ENCODE measurements around the gene PMM2. TPM values are rescaled to one million over a fixed set of nuclear protein-coding genes. Genes with fewer than 3 reads are reported as not detected.

Gene PMM2
- total RNA-seq, 1 experiment from 2014 or later = 35.2 TPM

DNA sequence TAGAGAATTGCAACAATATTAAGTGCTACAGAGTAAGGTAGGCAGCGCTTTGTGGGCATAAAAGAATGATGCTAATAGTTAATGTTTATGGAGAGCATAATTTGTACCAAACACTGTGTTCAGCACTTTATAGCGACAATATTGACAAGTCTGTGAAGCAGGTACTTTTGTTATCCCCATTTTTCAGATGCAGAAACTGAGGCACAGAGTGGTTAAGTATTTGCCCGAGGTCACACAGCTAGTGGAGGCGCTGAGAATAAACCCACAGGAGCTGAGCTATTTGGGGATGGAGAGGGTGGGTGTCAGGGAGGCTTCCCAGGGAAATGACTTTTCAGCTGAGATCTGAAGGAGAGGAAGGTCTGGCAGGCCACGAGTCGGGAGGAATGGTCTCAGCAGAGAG lies 39.6 kb upstream of the PMM2 start:
- Histone ChIP-seq H4K20me1 (ENCODE audit: low read length) (no peaks in the 10 kb centered on the region), H3K4me3 (ENCODE audit: low read length) (no peak overlapping the region), H3K9me2 (replicated peaks; ENCODE audit: low read length) (no peaks in the 10 kb centered on the region), H3K4me2 (ENCODE audit: low read length) (no peak overlapping the region), H3K27ac (ENCODE audit: low read length) (no peak overlapping the region), H3K9ac (ENCODE audit: low read length) (no peak overlapping the region), H3F3A (ENCODE audit: low read length, unreplicated experiment) (no peaks in the 10 kb centered on the region), H2AFZ (ENCODE audit: low read length) (no peak overlapping the region), H3K4me1 (ENCODE audit: insufficient read depth, low read length) (no peaks in the 10 kb centered on the region), H3K79me2 (ENCODE audit: low read length) (no peaks in the 10 kb centered on the region), H3K9me3 (ENCODE audit: low read length) (no peaks in the 10 kb centered on the region), H3K27me3 (ENCODE audit: low read length) (no peaks in the 10 kb centered on the region), H3K36me3 (ENCODE audit: low read depth, low read length) (no peaks in the 10 kb centered on the region)
- POLR2A ChIA-PET (ENCODE audit: unreplicated experiment) = no interaction called here
- BruUV-seq (replicated peaks) = no TSS peak
- CTCF ChIA-PET = no interaction called here
- TF ChIP-seq EZH2 (IDR thresholded peaks at IDR 0.05; ENCODE audit: low read length, unreplicated experiment) (no peak), EZH2phosphoT487 (IDR thresholded peaks at IDR 0.05; ENCODE audit: borderline replicate concordance, low read length) (no peak)
- TF ChIP-seq, protein P1, sequence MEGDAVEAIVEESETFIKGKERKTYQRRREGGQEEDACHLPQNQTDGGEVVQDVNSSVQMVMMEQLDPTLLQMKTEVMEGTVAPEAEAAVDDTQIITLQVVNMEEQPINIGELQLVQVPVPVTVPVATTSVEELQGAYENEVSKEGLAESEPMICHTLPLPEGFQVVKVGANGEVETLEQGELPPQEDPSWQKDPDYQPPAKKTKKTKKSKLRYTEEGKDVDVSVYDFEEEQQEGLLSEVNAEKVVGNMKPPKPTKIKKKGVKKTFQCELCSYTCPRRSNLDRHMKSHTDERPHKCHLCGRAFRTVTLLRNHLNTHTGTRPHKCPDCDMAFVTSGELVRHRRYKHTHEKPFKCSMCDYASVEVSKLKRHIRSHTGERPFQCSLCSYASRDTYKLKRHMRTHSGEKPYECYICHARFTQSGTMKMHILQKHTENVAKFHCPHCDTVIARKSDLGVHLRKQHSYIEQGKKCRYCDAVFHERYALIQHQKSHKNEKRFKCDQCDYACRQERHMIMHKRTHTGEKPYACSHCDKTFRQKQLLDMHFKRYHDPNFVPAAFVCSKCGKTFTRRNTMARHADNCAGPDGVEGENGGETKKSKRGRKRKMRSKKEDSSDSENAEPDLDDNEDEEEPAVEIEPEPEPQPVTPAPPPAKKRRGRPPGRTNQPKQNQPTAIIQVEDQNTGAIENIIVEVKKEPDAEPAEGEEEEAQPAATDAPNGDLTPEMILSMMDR (conservative IDR thresholded peaks at IDR 0.05; ENCODE audit: low read depth, low read length) = no peak
- DNase-seq (no peak), ATAC-seq (no peak)
- intact Hi-C loops (cut with micrococcal nuclease) = no loop called here

DNA sequence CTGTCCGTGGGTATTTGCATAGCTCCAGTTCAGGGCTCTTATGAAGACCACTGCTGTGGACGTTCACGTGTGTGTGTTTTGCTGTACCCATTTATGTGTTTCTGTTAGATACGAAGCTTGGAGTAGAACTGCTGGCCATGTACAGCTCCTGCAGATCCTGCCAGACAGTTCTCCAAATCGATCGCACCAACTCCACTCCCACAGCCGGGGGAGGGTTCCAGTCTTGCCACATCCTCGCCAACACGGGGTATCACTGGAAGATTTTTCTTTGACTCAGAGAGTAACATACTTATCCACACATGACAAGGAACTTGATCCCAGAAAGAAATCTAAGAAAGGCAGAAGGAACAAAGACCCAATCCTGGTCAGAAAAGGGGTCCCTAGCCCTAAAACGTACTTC lies 37.6 kb upstream of the PMM2 start:
- no peaks in the 10 kb centered on the region for H3K9me2 ChIP-seq (replicated peaks; ENCODE audit: low read length)
- H3K9me3 ChIP-seq (ENCODE audit: low read length) = no peaks in the 10 kb centered on the region
- TF ChIP-seq, protein P1 (conservative IDR thresholded peaks at IDR 0.05; ENCODE audit: low read depth, low read length) = no peak
- TF ChIP-seq EZH2phosphoT487 (IDR thresholded peaks at IDR 0.05; ENCODE audit: borderline replicate concordance, low read length) (no peak), EZH2 (IDR thresholded peaks at IDR 0.05; ENCODE audit: low read length, unreplicated experiment) (no peak)
- intact Hi-C loops (cut with micrococcal nuclease) = no loop called here
- no peaks in the 10 kb centered on the region for H3K79me2 ChIP-seq (ENCODE audit: low read length)
- H3K4me3 ChIP-seq (ENCODE audit: low read length) = no peak overlapping the region
- H3K4me1 ChIP-seq (ENCODE audit: insufficient read depth, low read length) = no peaks in the 10 kb centered on the region
- POLR2A ChIA-PET (ENCODE audit: unreplicated experiment) = no interaction called here
- no peaks in the 10 kb centered on the region for H3F3A ChIP-seq (ENCODE audit: low read length, unreplicated experiment)
- CTCF ChIA-PET = no interaction called here
- no peaks in the 10 kb centered on the region for H4K20me1 ChIP-seq (ENCODE audit: low read length)
- no peak overlapping the region for H3K9ac ChIP-seq (ENCODE audit: low read length)
- no TSS peak for BruUV-seq (replicated peaks)
- H3K36me3 ChIP-seq (ENCODE audit: low read depth, low read length) = no peaks in the 10 kb centered on the region
- no peak overlapping the region for H2AFZ ChIP-seq (ENCODE audit: low read length)
- ATAC-seq (no peak), DNase-seq (no peak)
- H3K27me3 ChIP-seq (ENCODE audit: low read length) = no peaks in the 10 kb centered on the region
- no peak overlapping the region for H3K27ac ChIP-seq (ENCODE audit: low read length)
- no peak overlapping the region for H3K4me2 ChIP-seq (ENCODE audit: low read length)

DNA sequence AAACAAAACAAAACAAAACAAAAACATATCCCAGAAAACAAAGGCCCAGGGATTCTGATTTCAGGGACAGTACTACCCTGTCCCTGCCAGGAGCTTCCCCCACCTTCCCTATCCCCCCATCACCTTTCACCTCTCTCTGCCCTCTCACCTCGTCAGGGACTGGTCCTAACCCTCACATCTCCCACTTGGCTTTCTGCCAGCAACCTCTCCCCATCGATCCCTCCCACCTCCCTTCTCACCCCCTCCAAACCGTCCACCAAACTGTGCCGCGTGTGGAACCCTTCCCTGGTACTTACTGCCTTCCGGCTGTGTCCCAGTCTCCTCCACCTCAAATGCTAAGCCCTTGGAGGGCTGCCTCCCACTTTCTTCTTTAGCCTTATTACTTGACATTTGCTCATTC lies 36.6 kb upstream of the PMM2 start:
- Histone ChIP-seq H3K4me1 (ENCODE audit: insufficient read depth, low read length) (no peaks in the 10 kb centered on the region), H3K4me3 (ENCODE audit: low read length) (no peak overlapping the region), H3K4me2 (ENCODE audit: low read length) (no peak overlapping the region), H3K79me2 (ENCODE audit: low read length) (no peaks in the 10 kb centered on the region), H3F3A (ENCODE audit: low read length, unreplicated experiment) (no peaks in the 10 kb centered on the region), H3K9me3 (ENCODE audit: low read length) (no peaks in the 10 kb centered on the region), H3K27me3 (ENCODE audit: low read length) (no peaks in the 10 kb centered on the region), H3K27ac (ENCODE audit: low read length) (no peak overlapping the region), H4K20me1 (ENCODE audit: low read length) (no peaks in the 10 kb centered on the region), H3K9me2 (replicated peaks; ENCODE audit: low read length) (no peaks in the 10 kb centered on the region), H2AFZ (ENCODE audit: low read length) (no peak overlapping the region), H3K36me3 (ENCODE audit: low read depth, low read length) (no peaks in the 10 kb centered on the region), H3K9ac (ENCODE audit: low read length) (no peak overlapping the region)
- DNase-seq = no peak
- intact Hi-C loops (cut with micrococcal nuclease) = no loop called here
- TF ChIP-seq, protein P1 (conservative IDR thresholded peaks at IDR 0.05; ENCODE audit: low read depth, low read length) = no peak
- TF ChIP-seq EZH2phosphoT487 (IDR thresholded peaks at IDR 0.05; ENCODE audit: borderline replicate concordance, low read length) = no peak
- TF ChIP-seq EZH2 (IDR thresholded peaks at IDR 0.05; ENCODE audit: low read length, unreplicated experiment) = no peak
- ATAC-seq = no peak
- no TSS peak for BruUV-seq (replicated peaks)
- ChIA-PET POLR2A (ENCODE audit: unreplicated experiment) (no interaction called here), CTCF (no interaction called here)
